AG10803 (cell line): ENCODE data around the gene POLR1D.
A peak's percentile ranks its signal among the peaks of the same experiment; 100 is the strongest.
"Not testable (repeated sequence)": the region's sequence is repeated elsewhere in the genome, so short reads cannot be mapped to it uniquely, and the experiment has no call there.

Source experiments
- DNase-seq: peaks from one replicate; pipeline ENCODE4 v3.0.0; 2010; ENCODE audit warnings: low read depth
- H3K4me3 ChIP-seq: 2 replicates; pipeline ENCODE4 v1.5.1; 2011; ENCODE audit warnings: mild to moderate bottlenecking, low read length, control low read depth
- CTCF ChIP-seq: conservative IDR thresholded peaks from 2 replicates; pipeline ENCODE4 v1.5.1; 2011; ENCODE audit warnings: mild to moderate bottlenecking, low read length, control low read depth, inconsistent platforms

POLR1D gene

GRCh38 chr13:27622881-27623280 lies 1.2 kb downstream of the POLR1D start:
- TF ChIP-seq CTCF, result no peak
- peak overlapping the region; percentile 81 for H3K4me3 ChIP-seq

GRCh38 chr13:27624071-27624470 lies 2.4 kb downstream of the POLR1D start:
- no peak overlapping the region for H3K4me3 ChIP-seq
- no peak for DNase-seq
- no peak for TF ChIP-seq CTCF

More at GRCh38 chr13:27622881-27623280, 1.2 kb downstream of the POLR1D start:
- DNase-seq, result peak; percentile 8

- DNase-seq, result no peak
- no peak for TF ChIP-seq CTCF
- no peak overlapping the region for H3K4me3 ChIP-seq
Measured at GRCh38 chr13:27625839-27626238, 4.1 kb downstream of the POLR1D start.

GRCh38 chr13:27627380-27627779 lies 5.7 kb downstream of the POLR1D start:
- no peak for DNase-seq
- no peak overlapping the region for H3K4me3 ChIP-seq
- TF ChIP-seq CTCF, result no peak

GRCh38 chr13:27628081-27628480 lies 6.4 kb downstream of the POLR1D start:
- no peak for TF ChIP-seq CTCF
- DNase-seq, result no peak
- H3K4me3 ChIP-seq, result no peak overlapping the region

GRCh38 chr13:27628766-27629165 lies 7.1 kb downstream of the POLR1D start:
- not testable (repeated sequence) for H3K4me3 ChIP-seq, DNase-seq

- no peak for DNase-seq
- TF ChIP-seq CTCF, result no peak
- no peak overlapping the region for H3K4me3 ChIP-seq
Measured at GRCh38 chr13:27631156-27631555, 9.5 kb downstream of the POLR1D start.

GRCh38 chr13:27631665-27632064 lies 10.0 kb downstream of the POLR1D start:
- DNase-seq, result no peak

More at GRCh38 chr13:27631665-27632064, 10.0 kb downstream of the POLR1D start:
- no peak overlapping the region for H3K4me3 ChIP-seq
- TF ChIP-seq CTCF, result no peak
